ENCODE results near the gene TIAM2. TPM values are rescaled to one million over a fixed set of nuclear protein-coding genes. Genes with fewer than 3 reads are reported as not detected.

Gene TIAM2
- total and polyA plus RNA-seq, 2 donors (not counting 3 experiments of a cell fraction or from before 2014, with no cell fraction given): 9.6 to 18.5 TPM

GRCh38 chr6:155219299-155219698 lies 224.2 kb downstream of the TIAM2 start:
- POLR2A ChIA-PET: no interaction called here
- no peak overlapping the region for H3K4me3 ChIP-seq (replicated peaks in 1 of 3; ENCODE audit: insufficient read depth in 1 of 3, low read depth in 1 of 3, low read length in 3 of 3)
- DNase-seq (ENCODE audit: low read depth, low spot score): no peak
- H3K9ac ChIP-seq (replicated peaks; ENCODE audit: extremely low read depth, insufficient read depth, low read length): no peak overlapping the region
- no TSS peak for BruUV-seq (replicated peaks)
- dilution Hi-C loops (cut with MboI; ENCODE audit: extremely low pct_ligation_motif_present, low sequenced_read_pairs): no loop called here
- H2AFZ ChIP-seq (ENCODE audit: low read depth, low read length): no peak overlapping the region
- TF ChIP-seq FOS (IDR thresholded peaks at IDR 0.05; ENCODE audit: borderline replicate concordance, insufficient read depth, low read length) (no peak), GATA2 (IDR thresholded peaks at IDR 0.05; ENCODE audit: insufficient read depth, insufficient read length, low read depth, low read length) (no peak), POLR2A (IDR thresholded peaks at IDR 0.05; ENCODE audit: low read depth, low read length) (no peak), CTCF (IDR thresholded peaks at IDR 0.05; ENCODE audit: extremely low read depth in 1 of 2, insufficient read depth in 1 of 2, low read depth in 1 of 2, low read length in 2 of 2) (no peak), MYC (IDR thresholded peaks at IDR 0.05; ENCODE audit: low read depth, low read length) (no peak), POLR2AphosphoS5 (IDR thresholded peaks at IDR 0.05; ENCODE audit: insufficient read depth, low read depth, low read length) (no peak), MAX (IDR thresholded peaks at IDR 0.05; ENCODE audit: insufficient read depth, insufficient read length) (no peak), JUN (IDR thresholded peaks at IDR 0.05; ENCODE audit: borderline replicate concordance, insufficient read depth, insufficient read length, low read depth) (no peak), EZH2 (IDR thresholded peaks at IDR 0.05; ENCODE audit: borderline replicate concordance, low read depth, low read length, severe bottlenecking) (no peak)
- CTCF ChIA-PET: no interaction called here
- FAIRE-seq: no peak
- no peaks in the 10 kb centered on the region for H3K9me1 ChIP-seq (replicated peaks; ENCODE audit: control insufficient read depth, extremely low read depth, insufficient read depth, low read length)
- no peaks in the 10 kb centered on the region for H3K27me3 ChIP-seq (ENCODE audit: control insufficient read depth in 2 of 2, insufficient read depth in 2 of 2, low read length in 2 of 2)
- no peaks in the 10 kb centered on the region for H3K79me2 ChIP-seq (ENCODE audit: control insufficient read depth, insufficient read depth, low read length)
- no peak overlapping the region for H3K4me2 ChIP-seq (ENCODE audit: insufficient read depth, low read length)
- H3K36me3 ChIP-seq (ENCODE audit: control insufficient read depth in 2 of 2, extremely low read depth in 1 of 2, insufficient read depth in 2 of 2, low read length in 2 of 2): no peaks in the 10 kb centered on the region
- no peak overlapping the region for H3K27ac ChIP-seq (ENCODE audit: insufficient read depth, low read depth, low read length)
- intact Hi-C loops (cut with micrococcal nuclease): no loop called here
- H3K4me1 ChIP-seq (ENCODE audit: control insufficient read depth, extremely low read depth, insufficient read depth, low read length): peaks cover 9% of the 10 kb centered on the region
- H4K20me1 ChIP-seq (replicated peaks; ENCODE audit: control insufficient read depth, extremely low read depth, insufficient read depth, low read length): no peaks in the 10 kb centered on the region
- no peaks in the 10 kb centered on the region for H3K9me3 ChIP-seq (replicated peaks; ENCODE audit: control insufficient read depth, insufficient read depth, low read length)

Measured in endothelial cell of umbilical vein (primary cell).